ENCODE data around the gene NOP56.

Gene NOP56

GRCh38 chr20:2651772-2652723 is at the start of gene NOP56:
NOP56 (plus strand) TSS chr20:2652632; CDS start chr20:2652661, 29 bp downstream.
- in situ Hi-C loops (cut with HindIII; ENCODE audit: low sequenced_read_pairs), result no loop called here

- in situ Hi-C loops (cut with HindIII; ENCODE audit: low sequenced_read_pairs), result no loop called here
Measured at GRCh38 chr20:2602746-2603145, 49.7 kb upstream of the NOP56 start.

- in situ Hi-C loops (cut with HindIII; ENCODE audit: low sequenced_read_pairs), result no loop called here
Measured at GRCh38 chr20:2603816-2604505, 48.5 kb upstream of the NOP56 start.

GRCh38 chr20:2604506-2604835 is 48.0 kb upstream of the NOP56 start:
- in situ Hi-C loops (cut with HindIII; ENCODE audit: low sequenced_read_pairs), result no loop called here

- in situ Hi-C loops (cut with HindIII; ENCODE audit: low sequenced_read_pairs), result no loop called here
Measured at GRCh38 chr20:2606507-2607006, 45.9 kb upstream of the NOP56 start.

GRCh38 chr20:2610326-2610725 is 42.1 kb upstream of the NOP56 start:
- in situ Hi-C loops (cut with HindIII; ENCODE audit: low sequenced_read_pairs), result no loop called here

- in situ Hi-C loops (cut with HindIII; ENCODE audit: low sequenced_read_pairs), result no loop called here
Measured at GRCh38 chr20:2610941-2611720, 41.3 kb upstream of the NOP56 start.

GRCh38 chr20:2612073-2612472 is 40.4 kb upstream of the NOP56 start:
- in situ Hi-C loops (cut with HindIII; ENCODE audit: low sequenced_read_pairs), result no loop called here

- in situ Hi-C loops (cut with HindIII; ENCODE audit: low sequenced_read_pairs), result no loop called here
Measured at GRCh38 chr20:2616634-2617033, 35.8 kb upstream of the NOP56 start.

GRCh38 chr20:2617099-2617714 is 35.2 kb upstream of the NOP56 start:
- in situ Hi-C loops (cut with HindIII; ENCODE audit: low sequenced_read_pairs), result no loop called here

- in situ Hi-C loops (cut with HindIII; ENCODE audit: low sequenced_read_pairs), result no loop called here
Measured at GRCh38 chr20:2618815-2619214, 33.6 kb upstream of the NOP56 start.

GRCh38 chr20:2619337-2619736 is 33.1 kb upstream of the NOP56 start:
- in situ Hi-C loops (cut with HindIII; ENCODE audit: low sequenced_read_pairs), result no loop called here

GRCh38 chr20:2619961-2620595 is 32.4 kb upstream of the NOP56 start:
- in situ Hi-C loops (cut with HindIII; ENCODE audit: low sequenced_read_pairs), result no loop called here

GRCh38 chr20:2624190-2624589 is 28.2 kb upstream of the NOP56 start:
- in situ Hi-C loops (cut with HindIII; ENCODE audit: low sequenced_read_pairs), result no loop called here

- in situ Hi-C loops (cut with HindIII; ENCODE audit: low sequenced_read_pairs), result no loop called here
Measured at GRCh38 chr20:2625062-2625461, 27.4 kb upstream of the NOP56 start.

GRCh38 chr20:2626853-2627541 is 25.4 kb upstream of the NOP56 start:
- in situ Hi-C loops (cut with HindIII; ENCODE audit: low sequenced_read_pairs), result no loop called here

- in situ Hi-C loops (cut with HindIII; ENCODE audit: low sequenced_read_pairs), result no loop called here
Measured at GRCh38 chr20:2631228-2631627, 21.2 kb upstream of the NOP56 start.

- in situ Hi-C loops (cut with HindIII; ENCODE audit: low sequenced_read_pairs), result no loop called here
Measured at GRCh38 chr20:2633381-2633780, 19.1 kb upstream of the NOP56 start.

- in situ Hi-C loops (cut with HindIII; ENCODE audit: low sequenced_read_pairs), result no loop called here
Measured at GRCh38 chr20:2637246-2637645, 15.2 kb upstream of the NOP56 start.

GRCh38 chr20:2640260-2640659 is 12.2 kb upstream of the NOP56 start:
- in situ Hi-C loops (cut with HindIII; ENCODE audit: low sequenced_read_pairs), result no loop called here
